ENCODE results near the gene P2RY6.

P2RY6 gene

DNA sequence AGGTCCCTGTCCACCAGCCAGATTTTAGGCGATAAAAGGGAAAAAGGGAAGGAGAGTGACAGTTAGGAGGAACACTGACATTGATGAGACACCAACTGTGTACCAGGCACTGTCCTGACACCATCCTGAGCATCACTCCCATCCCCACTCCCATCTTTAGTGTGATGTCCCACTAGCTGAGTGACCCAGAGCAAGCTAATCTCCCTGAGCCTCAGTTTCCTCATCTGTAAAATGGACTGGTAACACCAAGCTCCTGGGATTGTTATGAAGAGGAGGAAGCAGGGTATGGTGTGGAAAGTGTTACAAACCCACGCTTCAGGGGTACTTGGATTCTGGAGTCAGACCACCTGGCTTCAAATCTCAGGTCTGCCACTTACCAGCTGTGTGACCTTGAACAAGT, 8.5 kb upstream of the P2RY6 start:
- H3K4me3 ChIP-seq (ENCODE audit: low read length), result no peak overlapping the region
- TF ChIP-seq, protein P1, sequence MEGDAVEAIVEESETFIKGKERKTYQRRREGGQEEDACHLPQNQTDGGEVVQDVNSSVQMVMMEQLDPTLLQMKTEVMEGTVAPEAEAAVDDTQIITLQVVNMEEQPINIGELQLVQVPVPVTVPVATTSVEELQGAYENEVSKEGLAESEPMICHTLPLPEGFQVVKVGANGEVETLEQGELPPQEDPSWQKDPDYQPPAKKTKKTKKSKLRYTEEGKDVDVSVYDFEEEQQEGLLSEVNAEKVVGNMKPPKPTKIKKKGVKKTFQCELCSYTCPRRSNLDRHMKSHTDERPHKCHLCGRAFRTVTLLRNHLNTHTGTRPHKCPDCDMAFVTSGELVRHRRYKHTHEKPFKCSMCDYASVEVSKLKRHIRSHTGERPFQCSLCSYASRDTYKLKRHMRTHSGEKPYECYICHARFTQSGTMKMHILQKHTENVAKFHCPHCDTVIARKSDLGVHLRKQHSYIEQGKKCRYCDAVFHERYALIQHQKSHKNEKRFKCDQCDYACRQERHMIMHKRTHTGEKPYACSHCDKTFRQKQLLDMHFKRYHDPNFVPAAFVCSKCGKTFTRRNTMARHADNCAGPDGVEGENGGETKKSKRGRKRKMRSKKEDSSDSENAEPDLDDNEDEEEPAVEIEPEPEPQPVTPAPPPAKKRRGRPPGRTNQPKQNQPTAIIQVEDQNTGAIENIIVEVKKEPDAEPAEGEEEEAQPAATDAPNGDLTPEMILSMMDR (conservative IDR thresholded peaks at IDR 0.05; ENCODE audit: low read length), result no peak
- DNase-seq (ENCODE audit: low read depth), result no peak

DNA sequence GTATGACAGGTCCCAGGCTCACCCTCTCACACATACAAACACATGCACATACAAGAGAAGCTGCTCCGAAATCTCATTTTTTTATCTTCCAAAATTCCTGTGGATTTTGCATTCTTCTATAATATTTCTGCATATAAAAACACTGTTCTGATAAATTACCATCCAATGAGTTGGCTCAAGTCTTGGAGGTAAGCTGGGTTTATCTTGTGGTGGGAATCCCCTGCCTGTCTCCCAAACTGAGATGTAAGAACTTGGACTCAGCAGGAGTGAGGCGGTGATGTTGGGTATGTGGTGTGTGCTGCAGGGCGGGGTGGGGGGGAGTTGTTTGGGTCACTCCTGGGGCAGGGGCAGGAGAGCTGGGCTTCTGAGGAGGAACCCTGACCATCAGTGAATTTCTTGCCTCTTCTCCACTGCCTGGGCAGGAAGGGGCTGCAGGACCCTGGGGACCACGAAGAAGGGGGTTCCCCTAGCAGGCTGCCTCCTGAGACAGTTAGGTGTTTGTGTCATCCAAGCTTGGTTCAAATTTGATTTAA, 6.8 kb upstream of the P2RY6 start:
- DNase-seq (ENCODE audit: low read depth), result no peak
- TF ChIP-seq, protein P1 (conservative IDR thresholded peaks at IDR 0.05; ENCODE audit: low read length), result no peak
- no peak overlapping the region for H3K4me3 ChIP-seq (ENCODE audit: low read length)

DNA sequence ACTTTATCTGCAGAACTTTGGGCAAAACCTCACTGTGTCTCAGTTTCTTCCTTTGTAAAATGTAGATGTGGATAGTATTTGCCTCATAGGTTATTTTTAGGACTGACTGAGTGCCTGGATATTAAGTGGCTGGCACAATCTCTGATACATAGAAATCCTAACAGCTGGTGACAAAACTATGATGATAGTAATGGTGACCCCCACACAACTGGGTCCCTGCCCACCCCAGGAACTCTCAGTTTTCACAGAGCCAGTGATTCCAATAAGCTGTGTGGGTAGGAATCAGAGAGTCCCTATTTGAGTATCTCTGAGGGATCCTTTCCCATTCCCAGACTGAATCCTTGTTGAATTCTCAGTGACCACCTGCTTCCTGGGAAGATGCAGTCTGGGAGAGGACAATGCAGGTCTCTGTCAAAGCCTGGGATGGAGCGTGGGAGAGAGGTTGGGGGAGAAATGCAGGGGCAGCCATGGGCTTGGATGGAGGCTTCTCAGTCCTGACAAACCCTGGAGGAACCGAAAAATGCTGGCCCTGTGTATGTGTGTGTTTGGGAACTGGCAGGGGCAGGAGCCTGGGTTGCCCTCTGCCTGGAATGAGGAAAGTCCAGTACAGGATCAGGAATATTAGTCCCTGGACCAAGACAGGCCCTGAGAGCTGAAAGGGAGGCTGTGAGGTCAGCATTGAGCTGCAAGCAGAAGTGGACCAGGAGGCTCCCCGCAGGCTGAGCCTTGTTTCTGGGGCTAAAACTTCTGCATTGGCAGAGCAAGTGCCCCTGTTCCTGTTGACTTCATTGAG, 6.1 kb upstream of the P2RY6 start:
- no peak overlapping the region for H3K4me3 ChIP-seq (ENCODE audit: low read length)
- TF ChIP-seq, protein P1 (conservative IDR thresholded peaks at IDR 0.05; ENCODE audit: low read length), result no peak
- DNase-seq (ENCODE audit: low read depth), result no peak

DNA sequence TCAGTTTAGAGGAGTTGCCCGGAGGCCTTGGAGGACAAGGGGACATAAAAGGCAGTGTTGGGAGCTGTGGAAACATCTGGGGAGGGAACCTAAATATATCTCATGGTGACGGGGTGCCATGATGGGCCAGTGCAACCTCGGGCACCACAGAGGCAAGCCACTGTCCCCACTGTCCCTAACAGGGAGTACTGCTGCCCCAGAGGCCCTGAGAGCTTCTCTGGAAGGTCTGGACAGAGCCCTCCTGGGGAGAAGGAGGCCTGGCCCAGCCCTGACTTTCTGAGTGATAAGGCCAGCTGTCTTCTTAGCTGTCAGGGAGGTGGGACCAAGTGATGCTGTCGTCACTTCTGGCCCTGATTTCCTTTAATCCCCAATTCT, 5.5 kb upstream of the P2RY6 start:
- TF ChIP-seq, protein P1 (conservative IDR thresholded peaks at IDR 0.05; ENCODE audit: low read length), result no peak
- no peak for DNase-seq (ENCODE audit: low read depth)
- H3K4me3 ChIP-seq (ENCODE audit: low read length), result no peak overlapping the region

DNA sequence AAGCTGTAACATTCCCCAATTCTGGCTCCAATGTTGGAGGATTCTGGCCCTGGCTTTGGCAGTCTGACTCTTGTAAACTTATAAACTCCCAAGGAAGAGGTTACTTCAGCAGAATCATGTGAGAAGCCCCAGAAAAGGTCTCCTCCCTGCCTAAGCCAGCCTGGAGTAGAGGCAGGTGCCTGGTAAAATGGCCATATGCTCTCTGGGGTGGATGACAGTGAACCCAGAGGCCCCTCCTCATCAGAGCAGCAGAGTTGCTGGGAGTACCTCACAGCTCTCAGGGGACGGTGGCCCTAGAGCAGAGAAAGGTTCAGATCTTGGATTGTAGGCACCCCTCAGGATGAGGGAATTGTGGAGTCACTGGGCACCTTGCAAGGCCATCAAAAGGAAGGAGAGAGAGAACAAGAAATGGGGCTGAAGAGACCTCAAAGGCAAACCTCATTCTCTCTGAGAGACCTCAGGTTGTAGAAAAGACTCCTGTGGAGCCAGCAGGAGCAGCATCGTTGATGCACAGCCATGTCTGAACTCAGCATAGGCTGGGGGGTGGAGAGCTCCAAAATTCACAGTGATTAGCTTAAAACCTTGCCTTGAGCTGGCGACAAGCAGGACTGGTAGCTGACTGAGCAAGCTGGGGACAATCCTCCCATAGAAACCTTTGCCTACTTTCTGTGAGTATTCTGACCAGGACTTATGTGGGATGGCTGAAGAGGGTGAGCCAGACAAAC, 4.9 kb upstream of the P2RY6 start:
- DNase-seq (ENCODE audit: low read depth), result no peak
- no peak overlapping the region for H3K4me3 ChIP-seq (ENCODE audit: low read length)
- TF ChIP-seq, protein P1 (conservative IDR thresholded peaks at IDR 0.05; ENCODE audit: low read length), result no peak

DNA sequence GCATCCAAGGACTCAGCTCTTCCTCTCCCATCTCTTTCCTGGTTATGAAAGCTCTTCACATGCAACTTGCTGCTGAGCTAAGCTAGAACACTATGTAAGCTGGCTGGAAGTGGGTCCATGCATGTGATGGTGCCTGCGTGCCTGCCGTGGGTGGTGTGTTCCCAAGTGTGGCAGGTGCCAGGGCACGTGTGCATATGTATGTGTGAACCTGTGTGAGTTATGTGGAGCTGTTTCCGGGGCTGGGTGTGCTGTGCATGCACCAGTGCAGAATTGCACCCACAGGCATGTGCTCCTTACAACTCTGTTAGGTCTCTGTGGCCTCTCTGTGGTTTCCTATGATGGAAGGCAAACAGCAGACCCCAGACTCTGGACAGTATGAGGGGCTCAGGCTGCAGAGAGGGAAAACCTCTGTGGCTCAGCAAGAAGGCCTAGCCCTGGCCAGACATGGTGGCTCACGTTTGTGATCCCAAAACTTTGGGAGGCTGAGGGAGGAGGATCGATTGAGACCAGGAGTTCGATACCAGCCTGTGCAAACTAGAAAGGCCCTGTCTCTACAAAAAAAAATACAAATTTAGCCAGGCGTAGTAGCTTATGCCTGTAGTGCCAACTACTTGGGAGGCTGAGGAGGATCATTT, 4.1 kb upstream of the P2RY6 start:
- no peak for DNase-seq (ENCODE audit: low read depth)
- TF ChIP-seq, protein P1 (conservative IDR thresholded peaks at IDR 0.05; ENCODE audit: low read length), result no peak
- no peak overlapping the region for H3K4me3 ChIP-seq (ENCODE audit: low read length)
